B cell (primary cell): ENCODE results near the gene ASMTL.

ENCODE experiments used
- CTCF ChIP-seq: fragments of 200-600 bp; IDR thresholded peaks from one replicate; pipeline ENCODE4 v1.8.0; 2022; ENCODE audit warnings: antibody characterized with exemption, mild to moderate bottlenecking
- EZH2 ChIP-seq: IDR thresholded peaks from 2 replicates; pipeline ENCODE4 v1.6.1; 2012; ENCODE audit warnings: borderline replicate concordance, low read depth, mild to moderate bottlenecking, moderate library complexity, low read length; ENCODE audit not compliant: insufficient read depth, poor library complexity, severe bottlenecking

GRCh38 chrX:1420371-1420770 is 32.3 kb downstream of the ASMTL start:
- TF ChIP-seq CTCF, result no peak
- TF ChIP-seq EZH2, result no peak
